ENCODE results near the gene CSPG5.

DNA sequence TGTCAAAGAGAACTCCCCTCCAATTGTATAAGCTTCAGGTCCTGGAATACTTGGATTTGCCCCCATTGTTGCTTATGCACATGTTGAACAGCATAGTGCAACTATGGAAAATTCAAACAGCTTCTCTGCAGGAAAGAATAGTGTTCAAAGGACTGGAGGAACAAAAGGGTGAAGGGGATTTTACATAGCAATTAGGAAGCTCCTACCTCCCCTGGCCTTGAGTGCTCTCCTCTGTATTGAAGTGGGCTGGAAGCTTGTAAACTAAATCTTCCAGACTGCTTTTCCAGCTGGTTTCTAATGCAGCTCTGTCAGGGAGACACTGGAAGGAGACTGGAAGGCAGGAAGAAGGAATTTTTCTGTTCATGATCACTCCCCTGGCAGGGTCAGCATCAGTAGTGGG lies 57.9 kb downstream of the CSPG5 start:
- TF ChIP-seq, protein P1, sequence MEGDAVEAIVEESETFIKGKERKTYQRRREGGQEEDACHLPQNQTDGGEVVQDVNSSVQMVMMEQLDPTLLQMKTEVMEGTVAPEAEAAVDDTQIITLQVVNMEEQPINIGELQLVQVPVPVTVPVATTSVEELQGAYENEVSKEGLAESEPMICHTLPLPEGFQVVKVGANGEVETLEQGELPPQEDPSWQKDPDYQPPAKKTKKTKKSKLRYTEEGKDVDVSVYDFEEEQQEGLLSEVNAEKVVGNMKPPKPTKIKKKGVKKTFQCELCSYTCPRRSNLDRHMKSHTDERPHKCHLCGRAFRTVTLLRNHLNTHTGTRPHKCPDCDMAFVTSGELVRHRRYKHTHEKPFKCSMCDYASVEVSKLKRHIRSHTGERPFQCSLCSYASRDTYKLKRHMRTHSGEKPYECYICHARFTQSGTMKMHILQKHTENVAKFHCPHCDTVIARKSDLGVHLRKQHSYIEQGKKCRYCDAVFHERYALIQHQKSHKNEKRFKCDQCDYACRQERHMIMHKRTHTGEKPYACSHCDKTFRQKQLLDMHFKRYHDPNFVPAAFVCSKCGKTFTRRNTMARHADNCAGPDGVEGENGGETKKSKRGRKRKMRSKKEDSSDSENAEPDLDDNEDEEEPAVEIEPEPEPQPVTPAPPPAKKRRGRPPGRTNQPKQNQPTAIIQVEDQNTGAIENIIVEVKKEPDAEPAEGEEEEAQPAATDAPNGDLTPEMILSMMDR (IDR thresholded peaks at IDR 0.05; ENCODE audit: poor library complexity, severe bottlenecking) = no peak
- TF ChIP-seq POLR2AphosphoS5 (IDR thresholded peaks at IDR 0.05) (no peak), MXI1 (conservative IDR thresholded peaks at IDR 0.05; ENCODE audit: poor library complexity, severe bottlenecking) (no peak), RAD21 (conservative IDR thresholded peaks at IDR 0.05) (no peak), TAF1 (IDR thresholded peaks at IDR 0.05; ENCODE audit: low read depth) (no peak)
- TF ChIP-seq, protein P2, sequence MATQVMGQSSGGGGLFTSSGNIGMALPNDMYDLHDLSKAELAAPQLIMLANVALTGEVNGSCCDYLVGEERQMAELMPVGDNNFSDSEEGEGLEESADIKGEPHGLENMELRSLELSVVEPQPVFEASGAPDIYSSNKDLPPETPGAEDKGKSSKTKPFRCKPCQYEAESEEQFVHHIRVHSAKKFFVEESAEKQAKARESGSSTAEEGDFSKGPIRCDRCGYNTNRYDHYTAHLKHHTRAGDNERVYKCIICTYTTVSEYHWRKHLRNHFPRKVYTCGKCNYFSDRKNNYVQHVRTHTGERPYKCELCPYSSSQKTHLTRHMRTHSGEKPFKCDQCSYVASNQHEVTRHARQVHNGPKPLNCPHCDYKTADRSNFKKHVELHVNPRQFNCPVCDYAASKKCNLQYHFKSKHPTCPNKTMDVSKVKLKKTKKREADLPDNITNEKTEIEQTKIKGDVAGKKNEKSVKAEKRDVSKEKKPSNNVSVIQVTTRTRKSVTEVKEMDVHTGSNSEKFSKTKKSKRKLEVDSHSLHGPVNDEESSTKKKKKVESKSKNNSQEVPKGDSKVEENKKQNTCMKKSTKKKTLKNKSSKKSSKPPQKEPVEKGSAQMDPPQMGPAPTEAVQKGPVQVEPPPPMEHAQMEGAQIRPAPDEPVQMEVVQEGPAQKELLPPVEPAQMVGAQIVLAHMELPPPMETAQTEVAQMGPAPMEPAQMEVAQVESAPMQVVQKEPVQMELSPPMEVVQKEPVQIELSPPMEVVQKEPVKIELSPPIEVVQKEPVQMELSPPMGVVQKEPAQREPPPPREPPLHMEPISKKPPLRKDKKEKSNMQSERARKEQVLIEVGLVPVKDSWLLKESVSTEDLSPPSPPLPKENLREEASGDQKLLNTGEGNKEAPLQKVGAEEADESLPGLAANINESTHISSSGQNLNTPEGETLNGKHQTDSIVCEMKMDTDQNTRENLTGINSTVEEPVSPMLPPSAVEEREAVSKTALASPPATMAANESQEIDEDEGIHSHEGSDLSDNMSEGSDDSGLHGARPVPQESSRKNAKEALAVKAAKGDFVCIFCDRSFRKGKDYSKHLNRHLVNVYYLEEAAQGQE (IDR thresholded peaks at IDR 0.05; ENCODE audit: borderline replicate concordance) = no peak
